HepG2 (cell line): ENCODE data around the gene KRABD2.

Source experiments
- CENPX ChIP-seq: sonication (generic); formaldehyde crosslinking; IDR thresholded peaks from 2 replicates; pipeline ENCODE4 v1.9.0; 2021; ENCODE audit warnings: mild to moderate bottlenecking, missing genetic modification reagents, moderate library complexity
- ERF ChIP-seq: IDR thresholded peaks from 2 replicates; pipeline ENCODE4 v1.6.1; 2018; ENCODE audit warnings: missing biosample characterization, missing genetic modification reagents
- FOXK1 ChIP-seq: sonication (generic); formaldehyde crosslinking; IDR thresholded peaks from 2 replicates; pipeline ENCODE4 v1.4.0; 2020; ENCODE audit warnings: low read depth, missing genetic modification reagents, borderline replicate concordance
- IRF9 ChIP-seq: sonication (generic); formaldehyde crosslinking; IDR thresholded peaks from 2 replicates; pipeline ENCODE4 v1.8.0; 2022; ENCODE audit warnings: missing genetic modification reagents, mild to moderate bottlenecking, borderline replicate concordance
- KDM2A ChIP-seq: sonication (generic); formaldehyde crosslinking; IDR thresholded peaks from 2 replicates; pipeline ENCODE4 v1.4.0; 2020; ENCODE audit warnings: low read depth, missing genetic modification reagents, borderline replicate concordance
- PHF8 ChIP-seq: sonication (generic); formaldehyde crosslinking; IDR thresholded peaks from 2 replicates; pipeline ENCODE4 v1.5.0; 2020; ENCODE audit warnings: missing genetic modification reagents
- POGK ChIP-seq: sonication (generic); formaldehyde crosslinking; conservative IDR thresholded peaks from 2 replicates; pipeline ENCODE4 v1.8.0; 2022; ENCODE audit warnings: mild to moderate bottlenecking, moderate library complexity, missing genetic modification reagents
- POGZ ChIP-seq: sonication (generic); formaldehyde crosslinking; IDR thresholded peaks from 2 replicates; pipeline ENCODE4 v1.4.0; 2020; ENCODE audit warnings: mild to moderate bottlenecking, missing genetic modification reagents
- SALL1 ChIP-seq: sonication (generic); formaldehyde crosslinking; IDR thresholded peaks from 2 replicates; pipeline ENCODE4 v1.8.0; 2022; ENCODE audit warnings: mild to moderate bottlenecking, missing genetic modification reagents
- SMARCE1 ChIP-seq: fragments of 450-650 bp; IDR thresholded peaks from 2 replicates; pipeline ENCODE4 v1.6.1; 2017; ENCODE audit warnings: borderline replicate concordance
- SOX13 ChIP-seq, 3 experiments: fragments of 450-650 bp in 1 of 3; sonication (generic) in 1 of 3; formaldehyde crosslinking in 1 of 3; IDR thresholded peaks in 2 of 3; conservative IDR thresholded peaks in 1 of 3; 2 replicates each; pipeline versions ENCODE4 v1.5.0 to v1.6.1; 2016 to 2020; ENCODE audit warnings: antibody characterized with exemption in 1 of 3, mild to moderate bottlenecking in 1 of 3, missing compliant biosample characterization in 1 of 3, missing genetic modification reagents in 1 of 3, moderate library complexity in 1 of 3
- SOX5 ChIP-seq: IDR thresholded peaks from 2 replicates; pipeline ENCODE4 v1.6.1; 2016; ENCODE audit warnings: borderline replicate concordance
- STAG1 ChIP-seq: sonication (generic); formaldehyde crosslinking; IDR thresholded peaks from 2 replicates; pipeline ENCODE4 v1.4.0; 2020; ENCODE audit warnings: missing genetic modification reagents
- SYNCRIP ChIP-seq: fragments of 200-400 bp; formaldehyde crosslinking; IDR thresholded peaks from 2 replicates; pipeline ENCODE4 v1.6.1; 2018; ENCODE audit warnings: mild to moderate bottlenecking, low read depth, low read length; ENCODE audit not compliant: insufficient read depth
- THRA ChIP-seq: sonication (generic); formaldehyde crosslinking; IDR thresholded peaks from 2 replicates; pipeline ENCODE4 v1.4.0; 2020; ENCODE audit warnings: missing genetic modification reagents, borderline replicate concordance
- TSC22D2 ChIP-seq: sonication (generic); formaldehyde crosslinking; IDR thresholded peaks from 2 replicates; pipeline ENCODE4 v1.5.1; 2020; ENCODE audit warnings: missing genetic modification reagents, mild to moderate bottlenecking, borderline replicate concordance
- ZGPAT ChIP-seq: IDR thresholded peaks from 2 replicates; pipeline ENCODE4 v1.6.1; 2016; ENCODE audit warnings: mild to moderate bottlenecking
- ZNF331 ChIP-seq: sonication (generic); formaldehyde crosslinking; IDR thresholded peaks from 2 replicates; pipeline ENCODE4 v1.4.0; 2020; ENCODE audit warnings: missing genetic modification reagents
- ZNF33B ChIP-seq: sonication (generic); formaldehyde crosslinking; IDR thresholded peaks from 2 replicates; pipeline ENCODE4 v1.5.1; 2020; ENCODE audit warnings: mild to moderate bottlenecking, missing genetic modification reagents
- ZNF484 ChIP-seq: sonication (generic); formaldehyde crosslinking; IDR thresholded peaks from 2 replicates; pipeline ENCODE4 v1.5.1; 2020; ENCODE audit warnings: mild to moderate bottlenecking, low read depth, missing genetic modification reagents, borderline replicate concordance
- ZNF547 ChIP-seq: sonication (generic); formaldehyde crosslinking; IDR thresholded peaks from 2 replicates; pipeline ENCODE4 v1.5.1; 2020; ENCODE audit warnings: mild to moderate bottlenecking, missing genetic modification reagents
- ZNF580 ChIP-seq: IDR thresholded peaks from 2 replicates; pipeline ENCODE4 v1.6.1; 2016; ENCODE audit warnings: low read depth, borderline replicate concordance

Gene KRABD2

GRCh38 chr17:8409966-8410882, 33.7 kb upstream of the KRABD2 start (continued):
- no peak for TF ChIP-seq ZNF484 (CRISPR knock-in tag)
- TF ChIP-seq ZNF580 = 0 out of 2 replicates have a peak, but pooled peaks have one; percentile 22
- peak; percentile 56; the same call in 1 of the 2 replicates for TF ChIP-seq ZNF331
- peak; percentile 62; the same call in 1 of the 2 replicates for TF ChIP-seq THRA (CRISPR knock-in tag)
- TF ChIP-seq STAG1 (CRISPR knock-in tag) = peak; percentile 85
- TF ChIP-seq TSC22D2 (CRISPR knock-in tag) = peak; percentile 64; the same call in 1 of the 2 replicates
- TF ChIP-seq SALL1 (CRISPR knock-in tag) = peak; percentile 63; the same call in 1 of the 2 replicates
- peak; percentile 62; the same call in 1 of the 2 replicates for TF ChIP-seq FOXK1 (CRISPR knock-in tag)
- peak; percentile 44; the same call in 1 of the 2 replicates for TF ChIP-seq ERF (CRISPR knock-in tag)
- no peak for TF ChIP-seq SYNCRIP
- TF ChIP-seq IRF9 (CRISPR knock-in tag) = peak; percentile 42; the same call in 1 of the 2 replicates
- no peak for TF ChIP-seq POGK (CRISPR knock-in tag)
- 0 out of 2 replicates have a peak, but pooled peaks have one; percentile 8 for TF ChIP-seq SOX5 (CRISPR knock-in tag)
- no peak for TF ChIP-seq SMARCE1
- TF ChIP-seq SOX13 (IDR thresholded peaks at IDR 0.05) = no peak
- peak in 1 of 2 experiments; percentile 27; a peak in 1 of 4 replicates for TF ChIP-seq SOX13 (CRISPR knock-in tag; conservative IDR thresholded peaks at IDR 0.05 in 1 of 2, IDR thresholded peaks at IDR 0.05 in 1 of 2)
- TF ChIP-seq ZNF547 = 0 out of 2 replicates have a peak, but pooled peaks have one; percentile 29
- TF ChIP-seq POGZ (CRISPR knock-in tag) = no peak
- TF ChIP-seq ZNF33B (CRISPR knock-in tag) = no peak
- 0 out of 2 replicates have a peak, but pooled peaks have one; percentile 42 for TF ChIP-seq ZGPAT (CRISPR knock-in tag)
- TF ChIP-seq CENPX (CRISPR knock-in tag) = no peak
- TF ChIP-seq KDM2A = peak; percentile 47; the same call in 1 of the 2 replicates
- 0 out of 2 replicates have a peak, but pooled peaks have one; percentile 19 for TF ChIP-seq PHF8 (CRISPR knock-in tag)
